BE2C (cell line): Measurements from ENCODE around the gene BCO2.

Experiments
- DNase-seq: peaks from one replicate; pipeline ENCODE4 v3.0.0-alpha.2; 2020
- H3K27me3 ChIP-seq: fragments of 250-450 bp; sonication (Bioruptor Pico); 2 replicates; pipeline ENCODE4 v1.5.1; 2020; ENCODE audit warnings: mild to moderate bottlenecking
- H3K36me3 ChIP-seq: fragments of 250-450 bp; sonication (Bioruptor Pico); 2 replicates; pipeline ENCODE4 v1.5.1; 2020; ENCODE audit warnings: mild to moderate bottlenecking
- H3K4me1 ChIP-seq: fragments of 250-450 bp; sonication (Bioruptor Pico); 2 replicates; pipeline ENCODE4 v1.5.1; 2020
- H3K4me3 ChIP-seq: 2 replicates; pipeline ENCODE4 v1.5.1; 2011; ENCODE audit warnings: low read depth, low read length
- H3K9me3 ChIP-seq: fragments of 250-450 bp; sonication (Bioruptor Pico); 2 replicates; pipeline ENCODE4 v1.5.1; 2020
- TF ChIP-seq, protein P1 (sequence below): IDR thresholded peaks from 2 replicates; pipeline ENCODE4 v1.5.1; 2012; ENCODE audit warnings: mild to moderate bottlenecking, low read depth, low read length

The BCO2 gene

DNA sequence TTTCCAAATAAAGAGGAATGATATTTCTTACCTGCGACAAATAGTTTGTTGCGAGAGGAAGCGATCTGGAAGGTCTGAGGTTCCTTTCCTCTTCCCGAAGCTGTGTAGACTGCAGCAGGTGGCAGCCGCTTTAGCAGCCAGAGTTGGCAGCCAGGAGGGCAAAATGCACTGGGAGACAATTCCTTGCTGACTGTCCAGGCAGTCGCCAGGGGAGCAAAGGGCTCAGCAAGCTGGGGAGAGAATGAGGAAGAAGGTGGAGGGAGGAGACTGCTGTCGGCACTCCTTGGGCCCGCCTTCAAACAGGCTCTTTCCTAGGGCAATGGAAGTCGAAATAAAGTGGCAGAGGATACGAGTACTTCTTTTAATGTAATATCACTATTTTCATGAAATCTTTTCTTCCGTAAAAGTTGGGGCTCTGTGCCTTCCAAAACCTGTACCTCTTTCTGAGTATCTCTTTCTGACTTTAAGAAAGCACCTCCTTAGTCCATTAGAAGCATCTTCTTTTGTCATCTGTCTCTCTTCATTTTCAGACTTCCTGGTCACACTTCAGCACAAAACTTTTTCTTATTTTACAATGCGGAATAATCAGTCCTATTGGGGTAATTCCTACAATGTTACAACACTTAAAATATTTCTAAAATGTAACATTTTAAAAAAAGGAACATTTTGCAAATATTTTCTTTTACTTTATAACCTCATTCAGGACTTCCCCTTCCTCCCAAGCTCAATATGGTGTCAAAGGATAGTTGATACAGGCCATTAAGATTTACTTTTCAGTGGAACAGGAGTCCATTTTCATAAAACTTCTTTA, 11.2 kb upstream of the BCO2 start, which contains the start of gene IL18:
Gene IL18, minus strand, starts transcription at position 220 of the 811 bp plus-strand sequence. CDS start 9,041 bp downstream, outside the sequence.
- no peak within 1 kb of the TSS for H3K4me3 ChIP-seq
- no peaks in the 10 kb centered on the region for H3K27me3 ChIP-seq
- H3K9me3 ChIP-seq, result no peaks in the 10 kb centered on the region
- no peak for DNase-seq
- H3K36me3 ChIP-seq, result no peaks in the 10 kb centered on the region
- H3K4me1 ChIP-seq, result no peaks in the 10 kb centered on the region
- TF ChIP-seq, protein P1, sequence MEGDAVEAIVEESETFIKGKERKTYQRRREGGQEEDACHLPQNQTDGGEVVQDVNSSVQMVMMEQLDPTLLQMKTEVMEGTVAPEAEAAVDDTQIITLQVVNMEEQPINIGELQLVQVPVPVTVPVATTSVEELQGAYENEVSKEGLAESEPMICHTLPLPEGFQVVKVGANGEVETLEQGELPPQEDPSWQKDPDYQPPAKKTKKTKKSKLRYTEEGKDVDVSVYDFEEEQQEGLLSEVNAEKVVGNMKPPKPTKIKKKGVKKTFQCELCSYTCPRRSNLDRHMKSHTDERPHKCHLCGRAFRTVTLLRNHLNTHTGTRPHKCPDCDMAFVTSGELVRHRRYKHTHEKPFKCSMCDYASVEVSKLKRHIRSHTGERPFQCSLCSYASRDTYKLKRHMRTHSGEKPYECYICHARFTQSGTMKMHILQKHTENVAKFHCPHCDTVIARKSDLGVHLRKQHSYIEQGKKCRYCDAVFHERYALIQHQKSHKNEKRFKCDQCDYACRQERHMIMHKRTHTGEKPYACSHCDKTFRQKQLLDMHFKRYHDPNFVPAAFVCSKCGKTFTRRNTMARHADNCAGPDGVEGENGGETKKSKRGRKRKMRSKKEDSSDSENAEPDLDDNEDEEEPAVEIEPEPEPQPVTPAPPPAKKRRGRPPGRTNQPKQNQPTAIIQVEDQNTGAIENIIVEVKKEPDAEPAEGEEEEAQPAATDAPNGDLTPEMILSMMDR, result no peak

DNA sequence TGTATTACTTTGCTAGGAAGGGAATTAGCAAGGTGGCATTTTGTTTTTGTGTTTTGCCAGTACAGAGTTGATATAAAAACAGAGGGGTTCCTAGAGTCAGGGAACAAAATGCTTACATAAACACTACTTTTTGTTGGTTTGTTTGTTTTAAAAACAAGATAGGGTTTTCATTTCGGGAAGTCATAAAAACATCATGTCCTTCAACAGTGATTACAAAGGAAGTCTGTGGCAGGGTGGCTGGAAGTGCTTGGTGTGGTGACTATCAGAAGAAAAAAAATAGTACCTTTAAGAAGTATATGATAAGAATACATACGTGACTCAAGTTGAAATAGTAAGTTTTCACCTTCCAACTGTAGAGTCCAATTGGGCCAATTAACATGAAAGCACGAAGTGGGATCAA, 10.3 kb upstream of the BCO2 start:
- H3K4me3 ChIP-seq, result no peak overlapping the region
- H3K9me3 ChIP-seq, result no peaks in the 10 kb centered on the region
- no peaks in the 10 kb centered on the region for H3K36me3 ChIP-seq
- no peak for DNase-seq
- H3K4me1 ChIP-seq, result no peaks in the 10 kb centered on the region
- H3K27me3 ChIP-seq, result no peaks in the 10 kb centered on the region
- TF ChIP-seq, protein P1, result no peak

DNA sequence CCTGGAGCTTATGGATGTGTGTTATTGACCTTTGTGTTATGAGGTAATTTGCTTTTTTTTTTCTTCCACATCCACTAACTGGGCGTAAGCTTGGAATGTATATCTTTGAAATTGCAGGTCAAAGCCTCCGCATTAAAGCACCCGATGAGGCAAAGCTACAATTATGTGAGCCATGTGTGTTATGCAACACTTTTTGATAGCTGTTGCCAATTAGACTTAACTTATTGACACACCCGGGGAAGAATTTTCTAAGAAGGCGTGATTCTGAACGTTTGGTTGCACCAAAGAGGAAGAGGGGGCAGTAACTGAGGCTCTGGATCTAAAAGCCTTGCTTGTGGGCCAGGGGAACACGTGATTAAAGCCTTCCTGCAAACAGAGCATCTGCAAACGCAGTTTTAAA, 8.8 kb upstream of the BCO2 start:
- TF ChIP-seq, protein P1, result no peak
- DNase-seq, result no peak
- H3K9me3 ChIP-seq, result no peaks in the 10 kb centered on the region
- H3K4me1 ChIP-seq, result no peaks in the 10 kb centered on the region
- H3K27me3 ChIP-seq, result no peaks in the 10 kb centered on the region
- H3K36me3 ChIP-seq, result no peaks in the 10 kb centered on the region
- H3K4me3 ChIP-seq, result no peak overlapping the region

DNA sequence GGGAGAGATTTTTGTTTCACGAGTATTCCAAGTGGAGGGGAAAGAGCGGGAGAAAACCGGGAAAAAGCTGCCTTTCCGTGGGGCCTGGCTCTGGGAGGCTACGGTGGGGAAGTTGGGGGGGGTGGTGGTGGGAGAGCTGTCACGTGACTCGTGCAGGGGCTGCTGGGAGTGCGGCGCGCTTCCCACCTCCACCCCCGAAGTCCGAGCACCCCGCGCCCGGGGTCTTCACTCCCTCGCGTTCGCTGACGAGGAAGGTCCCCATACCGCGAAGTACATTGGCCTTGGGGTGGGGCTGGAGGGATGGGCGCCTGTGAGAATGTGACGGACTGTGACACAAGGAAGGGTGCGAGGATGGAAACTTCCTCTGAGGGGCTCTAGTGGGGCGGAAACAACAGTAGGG, 8.2 kb upstream of the BCO2 start, which contains the start of gene TEX12:
Gene TEX12, plus strand, starts transcription at position 228 of the 400 bp plus-strand sequence. CDS start 1,897 bp downstream, outside the sequence.
- H3K4me1 ChIP-seq, result no peaks in the 10 kb centered on the region
- DNase-seq, result no peak
- H3K9me3 ChIP-seq, result no peaks in the 10 kb centered on the region
- no peaks in the 10 kb centered on the region for H3K27me3 ChIP-seq
- no peak within 1 kb of the TSS for H3K4me3 ChIP-seq
- H3K36me3 ChIP-seq, result no peaks in the 10 kb centered on the region
- TF ChIP-seq, protein P1, result no peak

DNA sequence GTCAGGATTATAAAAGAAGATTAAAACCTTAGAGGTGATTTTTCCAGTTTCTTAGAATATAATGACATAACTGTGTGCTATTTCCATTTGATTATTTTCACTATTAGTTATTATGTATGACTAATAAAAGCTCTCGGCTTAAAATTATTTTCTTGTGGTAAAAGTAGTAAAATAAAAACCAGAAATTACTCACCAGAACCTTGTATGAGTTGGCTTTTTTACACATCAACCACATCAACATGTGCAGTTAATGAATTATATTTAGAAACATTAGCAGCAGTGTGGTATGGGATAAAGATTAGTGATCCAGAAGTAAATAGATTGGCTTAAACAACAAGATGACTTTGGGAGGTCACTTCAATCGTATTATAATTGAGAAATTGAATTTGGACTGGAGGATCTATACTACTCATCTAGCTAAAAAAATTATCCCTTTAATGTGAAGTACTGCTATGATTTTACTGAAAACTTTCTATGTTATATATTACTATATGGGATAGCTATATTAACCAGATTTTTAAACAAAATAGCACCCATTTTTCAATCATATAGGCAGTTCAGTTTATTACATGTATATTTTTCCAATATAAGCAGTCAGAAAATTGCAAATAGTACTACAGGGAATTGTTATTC, 2.8 kb upstream of the BCO2 start:
- no peak for DNase-seq
- H3K36me3 ChIP-seq, result no peaks in the 10 kb centered on the region
- H3K4me3 ChIP-seq, result no peak overlapping the region
- no peaks in the 10 kb centered on the region for H3K27me3 ChIP-seq
- TF ChIP-seq, protein P1, result no peak
- peaks cover 3% of the 10 kb centered on the region; the same call in 1 of the 2 replicates for H3K4me1 ChIP-seq
- H3K9me3 ChIP-seq, result no peaks in the 10 kb centered on the region

DNA sequence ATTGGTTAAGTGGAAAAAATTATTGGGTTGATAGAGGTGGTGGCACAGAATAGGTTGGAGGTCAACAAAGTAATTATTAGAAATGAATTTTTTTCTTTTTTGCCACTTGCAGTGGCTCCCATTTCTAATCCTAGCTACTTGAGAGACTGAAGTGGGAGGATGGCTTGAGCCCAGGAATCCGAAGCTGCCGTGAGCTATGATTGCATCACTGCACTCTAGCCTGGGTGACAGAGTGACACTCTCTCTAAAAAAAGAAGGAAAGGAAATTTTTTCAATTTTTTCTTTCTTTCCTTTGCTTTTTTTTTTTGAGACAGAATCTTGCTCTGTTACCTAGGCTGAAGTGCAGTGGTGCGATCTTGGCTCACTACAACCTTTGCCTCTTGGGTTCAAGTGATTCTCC, 2.2 kb upstream of the BCO2 start:
- Histone ChIP-seq H3K36me3 (no peaks in the 10 kb centered on the region), H3K27me3 (no peaks in the 10 kb centered on the region), H3K4me3 (no peak overlapping the region), H3K9me3 (no peaks in the 10 kb centered on the region), H3K4me1 (peaks cover 3% of the 10 kb centered on the region; the same call in 1 of the 2 replicates)
- TF ChIP-seq, protein P1, result no peak
- no peak for DNase-seq
